ENCODE results near the gene DNHD1. TPM values are rescaled to one million over a fixed set of nuclear protein-coding genes. Genes with fewer than 3 reads are reported as not detected.

The DNHD1 gene
- total RNA-seq, 1 donor from 2014 or later: 17.2 TPM

GRCh38 chr11:6611092-6611962, 114.2 kb downstream of the DNHD1 start:
- intact Hi-C loops (cut with DNase I): no loop called here
- H3K4me1 ChIP-seq: peaks cover 40% of the 10 kb centered on the region
- H3K4me3 ChIP-seq: peak overlapping the region; percentile 82 to 86
- no peak for TF ChIP-seq POLR2A (IDR thresholded peaks at IDR 0.05)
- TF ChIP-seq CTCF (IDR thresholded peaks at IDR 0.05): no peak
- no peak for TF ChIP-seq POLR2AphosphoS5 (IDR thresholded peaks at IDR 0.05; ENCODE audit: insufficient read depth in 1 of 2, low read depth in 1 of 2)
- H3K27me3 ChIP-seq: no peaks in the 10 kb centered on the region
- DNase-seq (ENCODE audit: extremely low spot score in 2 of 2): peak; percentile 86 to 93
- H3K36me3 ChIP-seq: peaks cover 0 to 37% of the 10 kb centered on the region in 2 donors
- no peaks in the 10 kb centered on the region for H3K9me3 ChIP-seq
- peak overlapping the region; percentile 95 for H3K27ac ChIP-seq

DNA sequence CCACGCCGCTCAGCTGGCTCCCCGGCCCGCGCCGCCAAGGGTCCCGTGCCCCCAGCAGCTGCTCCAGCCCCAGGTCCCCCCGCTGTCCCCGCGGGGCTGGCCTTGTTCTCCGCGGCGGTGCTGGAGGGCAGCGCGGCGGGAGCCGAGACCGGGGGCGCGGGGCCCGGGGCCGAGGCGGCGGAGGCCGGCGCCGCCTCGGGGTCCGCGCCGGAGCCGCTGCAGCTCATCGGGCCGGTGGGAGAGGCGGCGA, 114.8 kb downstream of the DNHD1 start:
- DNase-seq (ENCODE audit: extremely low spot score in 2 of 2): no peak
- intact Hi-C loops (cut with DNase I): no loop called here
- TF ChIP-seq POLR2AphosphoS5 (IDR thresholded peaks at IDR 0.05; ENCODE audit: insufficient read depth in 1 of 2, low read depth in 1 of 2) (no peak), POLR2A (IDR thresholded peaks at IDR 0.05) (no peak), CTCF (IDR thresholded peaks at IDR 0.05) (no peak)
- peaks cover 35% of the 10 kb centered on the region for H3K4me1 ChIP-seq
- H3K27me3 ChIP-seq: no peaks in the 10 kb centered on the region
- peak overlapping the region; percentile 95 for H3K27ac ChIP-seq
- peak overlapping the region; percentile 82 to 86 for H3K4me3 ChIP-seq
- H3K36me3 ChIP-seq: peaks cover 0 to 37% of the 10 kb centered on the region in 2 donors
- no peaks in the 10 kb centered on the region for H3K9me3 ChIP-seq

GRCh38 chr11:6612213-6613041, 115.3 kb downstream of the DNHD1 start, which contains the start of gene TAF10:
TAF10 (minus strand) TSS chr11:6612216; CDS start chr11:6612189, 27 bp downstream.
- H3K4me1 ChIP-seq: peaks cover 33% of the 10 kb centered on the region
- DNase-seq (ENCODE audit: extremely low spot score in 2 of 2): peak; percentile 97
- peak within 1 kb of the TSS; percentile 95 for H3K27ac ChIP-seq
- intact Hi-C loops (cut with DNase I): no loop called here
- H3K36me3 ChIP-seq: peaks cover 0 to 37% of the 10 kb centered on the region in 2 donors
- no peaks in the 10 kb centered on the region for H3K27me3 ChIP-seq
- H3K9me3 ChIP-seq: no peaks in the 10 kb centered on the region
- TF ChIP-seq POLR2A (IDR thresholded peaks at IDR 0.05) (peak in 1 of 2 donors; percentile 95), POLR2AphosphoS5 (IDR thresholded peaks at IDR 0.05; ENCODE audit: insufficient read depth in 1 of 2, low read depth in 1 of 2) (peak; percentile 84 to 99), CTCF (IDR thresholded peaks at IDR 0.05) (peak in 2 of 3 experiments; percentile 6 to 34)
- H3K4me3 ChIP-seq: peak within 1 kb of the TSS; percentile 82 to 86

- Histone ChIP-seq H3K4me1 (peaks cover 35% of the 10 kb centered on the region), H3K4me3 (peak overlapping the region in 1 of 2 donors; percentile 86), H3K27me3 (no peaks in the 10 kb centered on the region), H3K9me3 (no peaks in the 10 kb centered on the region), H3K36me3 (peaks cover 0 to 29% of the 10 kb centered on the region in 2 donors), H3K27ac (peak overlapping the region; percentile 95)
- TF ChIP-seq CTCF (IDR thresholded peaks at IDR 0.05): no peak
- TF ChIP-seq POLR2A (IDR thresholded peaks at IDR 0.05): no peak
- no peak for TF ChIP-seq POLR2AphosphoS5 (IDR thresholded peaks at IDR 0.05; ENCODE audit: insufficient read depth in 1 of 2, low read depth in 1 of 2)
- DNase-seq (ENCODE audit: extremely low spot score in 2 of 2): no peak
- intact Hi-C loops (cut with DNase I): no loop called here
Measured at GRCh38 chr11:6613496-6613895, 116.4 kb downstream of the DNHD1 start.

Data from vagina (tissue), 2 donors.